ENCODE data around the gene ZNF417. TPM values are rescaled to one million over a fixed set of nuclear protein-coding genes. Genes with fewer than 3 reads are reported as not detected.
"Not testable (repeated sequence)": the region's sequence is repeated elsewhere in the genome, so short reads cannot be mapped to it uniquely, and the experiment has no call there.

ZNF417 gene
- total and polyA plus RNA-seq, 2 donors from 2014 or later = 3.0 to 24.5 TPM

- intact Hi-C loops (cut with DNase I) = no loop called here
- Histone ChIP-seq H3K9me3 (ENCODE audit: control insufficient read depth in 2 of 3, insufficient read depth in 1 of 3, low read length in 3 of 3) (no peaks in the 10 kb centered on the region), H3K4me1 (ENCODE audit: control insufficient read depth in 2 of 3, insufficient read depth in 2 of 3, low read depth in 1 of 3, low read length in 3 of 3) (peaks cover 0 to 3% (median 0%) of the 10 kb centered on the region in 3 donors), H3K4me3 (ENCODE audit: low read length in 3 of 3) (peak overlapping the region in 2 of 3 donors; percentile 10 to 33), H3K27me3 (ENCODE audit: control insufficient read depth, insufficient read depth, low read length) (no peaks in the 10 kb centered on the region), H3K9ac (ENCODE audit: low read length in 3 of 3) (peak overlapping the region in 1 of 3 donors; percentile 22), H3K27ac (ENCODE audit: low read depth in 2 of 2, low read length in 2 of 2) (peak overlapping the region in 1 of 2 donors; percentile 16), H3K36me3 (ENCODE audit: control insufficient read depth in 2 of 3, insufficient read depth in 3 of 3, low read length in 3 of 3) (peaks cover 2 to 8% (median 3%) of the 10 kb centered on the region in 3 donors)
- TF ChIP-seq, protein P1, sequence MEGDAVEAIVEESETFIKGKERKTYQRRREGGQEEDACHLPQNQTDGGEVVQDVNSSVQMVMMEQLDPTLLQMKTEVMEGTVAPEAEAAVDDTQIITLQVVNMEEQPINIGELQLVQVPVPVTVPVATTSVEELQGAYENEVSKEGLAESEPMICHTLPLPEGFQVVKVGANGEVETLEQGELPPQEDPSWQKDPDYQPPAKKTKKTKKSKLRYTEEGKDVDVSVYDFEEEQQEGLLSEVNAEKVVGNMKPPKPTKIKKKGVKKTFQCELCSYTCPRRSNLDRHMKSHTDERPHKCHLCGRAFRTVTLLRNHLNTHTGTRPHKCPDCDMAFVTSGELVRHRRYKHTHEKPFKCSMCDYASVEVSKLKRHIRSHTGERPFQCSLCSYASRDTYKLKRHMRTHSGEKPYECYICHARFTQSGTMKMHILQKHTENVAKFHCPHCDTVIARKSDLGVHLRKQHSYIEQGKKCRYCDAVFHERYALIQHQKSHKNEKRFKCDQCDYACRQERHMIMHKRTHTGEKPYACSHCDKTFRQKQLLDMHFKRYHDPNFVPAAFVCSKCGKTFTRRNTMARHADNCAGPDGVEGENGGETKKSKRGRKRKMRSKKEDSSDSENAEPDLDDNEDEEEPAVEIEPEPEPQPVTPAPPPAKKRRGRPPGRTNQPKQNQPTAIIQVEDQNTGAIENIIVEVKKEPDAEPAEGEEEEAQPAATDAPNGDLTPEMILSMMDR (IDR thresholded peaks at IDR 0.05; ENCODE audit: borderline replicate concordance, extremely low read depth, insufficient read depth) = no peak
- no peak for DNase-seq
- no peak for FAIRE-seq
Observed at GRCh38 chr19:57903618-57904184, 12.7 kb downstream of the ZNF417 start.

DNA sequence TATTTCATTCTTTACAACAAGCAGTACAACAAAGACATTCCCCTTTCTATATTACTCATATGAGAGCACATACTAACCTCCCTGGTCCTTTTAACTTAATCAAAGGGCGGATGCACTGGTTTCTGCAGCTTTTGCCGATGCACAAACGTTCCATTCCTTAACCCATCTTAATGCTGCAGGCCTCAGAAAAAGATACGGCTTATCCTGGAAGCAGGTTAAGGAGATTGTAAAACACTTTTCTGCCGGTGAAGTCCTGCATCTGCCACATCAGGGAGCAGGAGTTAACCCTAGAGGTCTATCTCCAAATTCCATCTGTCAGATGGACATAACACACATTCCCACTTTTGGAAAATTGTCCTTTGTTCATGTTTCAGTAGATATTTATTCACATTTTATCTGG lies 16.1 kb downstream of the ZNF417 start:
- H3K27me3 ChIP-seq (ENCODE audit: control insufficient read depth, insufficient read depth, low read length) = no peaks in the 10 kb centered on the region
- DNase-seq = peak in 1 of 5 donors; percentile 25
- peaks cover 0 to 3% (median 0%) of the 10 kb centered on the region in 3 donors for H3K4me1 ChIP-seq (ENCODE audit: control insufficient read depth in 2 of 3, insufficient read depth in 2 of 3, low read depth in 1 of 3, low read length in 3 of 3)
- H3K4me3 ChIP-seq (ENCODE audit: low read length in 3 of 3) = no peak overlapping the region
- H3K9ac ChIP-seq (ENCODE audit: low read length in 3 of 3) = no peak overlapping the region
- intact Hi-C loops (cut with DNase I) = no loop called here
- H3K36me3 ChIP-seq (ENCODE audit: control insufficient read depth in 2 of 3, insufficient read depth in 3 of 3, low read length in 3 of 3) = no peaks in the 10 kb centered on the region
- H3K27ac ChIP-seq (ENCODE audit: low read depth in 2 of 2, low read length in 2 of 2) = no peak overlapping the region
- TF ChIP-seq, protein P1 (IDR thresholded peaks at IDR 0.05; ENCODE audit: borderline replicate concordance, extremely low read depth, insufficient read depth) = no peak
- no peak for FAIRE-seq
- H3K9me3 ChIP-seq (ENCODE audit: control insufficient read depth in 2 of 3, insufficient read depth in 1 of 3, low read length in 3 of 3) = no peaks in the 10 kb centered on the region

GRCh38 chr19:57890706-57891105 lies 25.7 kb downstream of the ZNF417 start:
- H3K27me3 ChIP-seq (ENCODE audit: control insufficient read depth, insufficient read depth, low read length); H3K4me3 ChIP-seq (ENCODE audit: low read length in 3 of 3); DNase-seq; H3K4me1 ChIP-seq (ENCODE audit: control insufficient read depth in 2 of 3, insufficient read depth in 2 of 3, low read depth in 1 of 3, low read length in 3 of 3); H3K36me3 ChIP-seq (ENCODE audit: control insufficient read depth in 2 of 3, insufficient read depth in 3 of 3, low read length in 3 of 3); H3K27ac ChIP-seq (ENCODE audit: low read depth in 2 of 2, low read length in 2 of 2); H3K9ac ChIP-seq (ENCODE audit: low read length in 3 of 3); H3K9me3 ChIP-seq (ENCODE audit: control insufficient read depth in 2 of 3, insufficient read depth in 1 of 3, low read length in 3 of 3); intact Hi-C loops (cut with DNase I); FAIRE-seq: not testable (repeated sequence)

GRCh38 chr19:57888560-57889231 lies 27.7 kb downstream of the ZNF417 start, which contains the start of gene ZNF814:
ZNF814 (minus strand) TSS chr19:57889037; CDS start chr19:57888802, 235 bp downstream.
- Histone ChIP-seq H3K9me3 (ENCODE audit: control insufficient read depth in 2 of 3, insufficient read depth in 1 of 3, low read length in 3 of 3) (no peaks in the 10 kb centered on the region), H3K27me3 (ENCODE audit: control insufficient read depth, insufficient read depth, low read length) (no peaks in the 10 kb centered on the region), H3K36me3 (ENCODE audit: control insufficient read depth in 2 of 3, insufficient read depth in 3 of 3, low read length in 3 of 3) (peaks cover 0 to 9% (median 0%) of the 10 kb centered on the region in 3 donors), H3K4me1 (ENCODE audit: control insufficient read depth in 2 of 3, insufficient read depth in 2 of 3, low read depth in 1 of 3, low read length in 3 of 3) (peaks cover 2 to 5% (median 3%) of the 10 kb centered on the region in 3 donors), H3K27ac (ENCODE audit: low read depth in 2 of 2, low read length in 2 of 2) (peak within 1 kb of the TSS; percentile 45 to 76), H3K4me3 (ENCODE audit: low read length in 3 of 3) (peak within 1 kb of the TSS; percentile 96 to 98 (median 96)), H3K9ac (ENCODE audit: low read length in 3 of 3) (peak within 1 kb of the TSS; percentile 87 to 93 (median 89))
- DNase-seq (peak; percentile 92 to 97 (median 95)), FAIRE-seq (peak; percentile 33)
- TF ChIP-seq, protein P1 (IDR thresholded peaks at IDR 0.05; ENCODE audit: borderline replicate concordance, extremely low read depth, insufficient read depth) = peak; percentile 23
- intact Hi-C loops (cut with DNase I) = no loop called here
